Fibroblast of skin of back (primary cell): ENCODE measurements around the gene PPM1D.

ENCODE experiments used
- DNase-seq: peaks from one replicate; pipeline ENCODE4 v3.0.0-alpha.2; 2013

The PPM1D gene

GRCh38 chr17:60675997-60676396, 76.0 kb downstream of the PPM1D start:
- DNase-seq: no peak

GRCh38 chr17:60676758-60677307, 76.8 kb downstream of the PPM1D start:
- no peak for DNase-seq

- peak; percentile 99 for DNase-seq
These were observed 77.5 kb downstream of the PPM1D start, which contains the start of gene BCAS3 for GRCh38 chr17:60677308-60678117. Gene BCAS3, plus strand, starts transcription at chr17:60677851.

GRCh38 chr17:60678118-60678444, 78.1 kb downstream of the PPM1D start:
- no peak for DNase-seq

- no peak for DNase-seq
These were observed 79.3 kb downstream of the PPM1D start for GRCh38 chr17:60679287-60679686.

GRCh38 chr17:60680754-60681153, 80.8 kb downstream of the PPM1D start:
- DNase-seq: no peak

- DNase-seq: no peak
These were observed 85.4 kb downstream of the PPM1D start for GRCh38 chr17:60685437-60685836.

GRCh38 chr17:60695960-60696359, 96.0 kb downstream of the PPM1D start:
- DNase-seq: no peak

- DNase-seq: no peak
These were observed 99.1 kb downstream of the PPM1D start for GRCh38 chr17:60699090-60699489.

GRCh38 chr17:60704170-60704569, 104.2 kb downstream of the PPM1D start:
- DNase-seq: no peak

GRCh38 chr17:60712675-60713074, 112.7 kb downstream of the PPM1D start:
- no peak for DNase-seq

- no peak for DNase-seq
These were observed 113.6 kb downstream of the PPM1D start for GRCh38 chr17:60713608-60714007.
